CD14-positive monocyte (primary cell): Measurements from ENCODE around the gene GLTPD2. TPM values are rescaled to one million over a fixed set of nuclear protein-coding genes. Genes with fewer than 3 reads are reported as not detected.

ENCODE experiments used
- DNase-seq, 3 donors: peaks; one replicate each; pipeline ENCODE4 v3.0.0-alpha.2; 2011 to 2022
- H2AFZ ChIP-seq: 2 replicates; pipeline ENCODE4 v1.6.0; 2012; ENCODE audit warnings: mild to moderate bottlenecking, low read depth, low read length, inconsistent platforms; ENCODE audit not compliant: insufficient read depth, poor library complexity, severe bottlenecking
- H3K27ac ChIP-seq, 2 donors: 1 replicate in 1 of 2; 2 replicates in 1 of 2; pipeline ENCODE4 v1.5.1; 2012 to 2013; ENCODE audit warnings: low read length in 2 of 2, control low read depth in 1 of 2, inconsistent platforms in 1 of 2, low read depth in 1 of 2, mild to moderate bottlenecking in 1 of 2
- H3K27me3 ChIP-seq, 2 donors: one replicate each; pipeline versions ENCODE4 v1.6.0 to v1.6.1; 2011 to 2013; ENCODE audit warnings: low read length in 2 of 2; ENCODE audit not compliant: control insufficient read depth in 2 of 2, insufficient read depth in 2 of 2
- H3K36me3 ChIP-seq, 2 donors: replicated peaks in 1 of 2; 1 replicate in 1 of 2; 2 replicates in 1 of 2; pipeline versions ENCODE4 v1.5.1 to v1.6.1; 2012 to 2013; ENCODE audit warnings: low read length in 2 of 2, control low read depth in 1 of 2, inconsistent platforms in 1 of 2, mild to moderate bottlenecking in 1 of 2; ENCODE audit not compliant: insufficient read depth in 2 of 2, control insufficient read depth in 1 of 2
- H3K4me1 ChIP-seq, 2 donors: 1 replicate in 1 of 2; 2 replicates in 1 of 2; pipeline versions ENCODE4 v1.5.1 to v1.6.1; 2012 to 2013; ENCODE audit warnings: low read length in 2 of 2, control low read depth in 1 of 2, inconsistent platforms in 1 of 2, mild to moderate bottlenecking in 1 of 2, moderate library complexity in 1 of 2; ENCODE audit not compliant: insufficient read depth in 2 of 2, control insufficient read depth in 1 of 2
- H3K4me2 ChIP-seq: replicated peaks from 2 replicates; pipeline ENCODE3; 2012; ENCODE audit warnings: low read length, moderate library complexity, mild to moderate bottlenecking; ENCODE audit not compliant: poor library complexity, severe bottlenecking; ENCODE audit errors: extremely low read depth
- H3K4me3 ChIP-seq, 3 experiments: fragments of 200-600 bp in 1 of 3; sonication (generic) in 1 of 3; replicated peaks in 1 of 3; 1 replicate in 2 of 3; 2 replicates in 1 of 3; pipeline ENCODE4 v1.5.1; 2011 to 2013; ENCODE audit warnings: low read length in 3 of 3, mild to moderate bottlenecking in 3 of 3, control low read depth in 2 of 3, low read depth in 2 of 3, inconsistent platforms in 1 of 3, moderate library complexity in 1 of 3
- H3K79me2 ChIP-seq: 2 replicates; pipeline ENCODE4 v1.6.0; 2012; ENCODE audit warnings: mild to moderate bottlenecking, control low read depth, inconsistent platforms, low read length, moderate library complexity; ENCODE audit not compliant: insufficient read depth
- H3K9ac ChIP-seq: 2 replicates; pipeline ENCODE4 v1.6.0; 2017; ENCODE audit warnings: low read length, mild to moderate bottlenecking; ENCODE audit not compliant: insufficient read depth, poor library complexity, severe bottlenecking
- H3K9me3 ChIP-seq, 2 donors: replicated peaks in 1 of 2; 1 replicate in 1 of 2; 2 replicates in 1 of 2; pipeline versions ENCODE4 v1.5.1 to v1.6.1; 2012 to 2013; ENCODE audit warnings: low read length in 2 of 2, control low read depth in 1 of 2; ENCODE audit not compliant: control insufficient read depth in 1 of 2, insufficient read depth in 1 of 2
- H4K20me1 ChIP-seq: 2 replicates; pipeline ENCODE4 v1.6.0; 2012; ENCODE audit warnings: mild to moderate bottlenecking, low read length, control low read depth, moderate library complexity; ENCODE audit not compliant: insufficient read depth
- H3K27ac Mint-ChIP-seq, 7 donors: one replicate each; pipeline ENCODE4 v1.8.0; 2020; ENCODE audit warnings: mild to moderate bottlenecking in 7 of 7, mixed read lengths in 7 of 7, moderate library complexity in 6 of 7, inconsistent platforms in 2 of 7
- H3K27me3 Mint-ChIP-seq, 3 donors: one replicate each; pipeline ENCODE4 v1.8.0; 2021 to 2022; ENCODE audit warnings: low read depth in 3 of 3, mild to moderate bottlenecking in 3 of 3, mixed read lengths in 3 of 3, moderate library complexity in 3 of 3, inconsistent platforms in 1 of 3
- H3K36me3 Mint-ChIP-seq, 2 donors: one replicate each; pipeline ENCODE4 v1.8.0; 2020; ENCODE audit warnings: mixed read lengths in 2 of 2, inconsistent platforms in 1 of 2, mild to moderate bottlenecking in 1 of 2
- H3K4me1 Mint-ChIP-seq: one replicate; pipeline ENCODE4 v1.8.0; 2020; ENCODE audit warnings: mild to moderate bottlenecking, mixed read lengths
- H3K4me3 Mint-ChIP-seq, 2 donors: one replicate each; pipeline ENCODE4 v1.8.0; 2020; ENCODE audit warnings: mild to moderate bottlenecking in 2 of 2, mixed read lengths in 2 of 2, moderate library complexity in 1 of 2
- H3K9me3 Mint-ChIP-seq, 7 donors: one replicate each; pipeline ENCODE4 v1.8.0; 2020 to 2022; ENCODE audit warnings: mixed read lengths in 7 of 7, mild to moderate bottlenecking in 6 of 7, moderate library complexity in 6 of 7, inconsistent platforms in 2 of 7
- CTCF ChIP-seq: fragments of 200-600 bp; IDR thresholded peaks from one replicate; pipeline ENCODE4 v1.8.0; 2022; ENCODE audit warnings: antibody characterized with exemption, mild to moderate bottlenecking
- WGBS: methylation state at CpG from one replicate; pipeline ENCODE4 v1.1.5; 2013; ENCODE audit warnings: missing lambda C conversion rate; ENCODE audit not compliant: insufficient coverage; 5-methylcytosine and 5-hydroxymethylcytosine counted together
- intact Hi-C, 2 donors: fragments of 100-400 bp; cut with micrococcal nuclease; formaldehyde crosslinking; loops; one replicate each; pipeline versions ENCODE4 v1.15.0 to v1.15.1; 2023
- polyA plus RNA-seq, 3 donors: library from polyadenylated mRNA; depleted of rRNA in 1 of 3; unstranded in 2 of 3; stranded (reverse) in 1 of 3; fragments of 300-500 nt in 2 of 3; fragments of >200 nt in 1 of 3; fragmentation: Illumina TruSeq in 2 of 3; gene quantifications; 1 replicate in 2 of 3; 2 replicates in 1 of 3; pipeline ENCODE4 v1.2.3, GENCODE V29; 2012 to 2021

The GLTPD2 gene
- polyA plus RNA-seq, 3 donors: 0.27 to 2.1 (median 1.5) TPM

- WGBS: 87% methylated on average over 7 of the region's 9 CpGs
- Mint-ChIP-seq H3K9me3 (peaks cover 0 to 5% (median 2%) of the 10 kb centered on the region in 7 donors), H3K36me3 (peaks cover 0 to 5% of the 10 kb centered on the region in 2 donors), H3K4me3 (no peak overlapping the region), H3K27me3 (peaks cover 32 to 60% (median 58%) of the 10 kb centered on the region in 3 donors), H3K4me1 (peaks cover 3% of the 10 kb centered on the region), H3K27ac (no peak overlapping the region)
- H3K4me3 ChIP-seq: no peak overlapping the region
- H3K27me3 ChIP-seq: peaks cover 2 to 23% of the 10 kb centered on the region in 2 donors
- H3K79me2 ChIP-seq: no peaks in the 10 kb centered on the region
- H3K27ac ChIP-seq: no peak overlapping the region
- intact Hi-C loops: loop anchor here in 1 of 2 donors (1.0 to 5.0 kb wide), 2 partner anchors 22 to 36 kb away; no protein-coding TSS in a partner anchor
- H3K36me3 ChIP-seq: no peaks in the 10 kb centered on the region
- no peak overlapping the region for H3K4me2 ChIP-seq
- no peak for TF ChIP-seq CTCF
- H3K4me1 ChIP-seq: no peaks in the 10 kb centered on the region
- no peak overlapping the region for H3K9ac ChIP-seq
- H3K9me3 ChIP-seq: peaks cover 2 to 3% of the 10 kb centered on the region in 2 donors
- no peak for DNase-seq
- H2AFZ ChIP-seq: no peak overlapping the region
- no peaks in the 10 kb centered on the region for H4K20me1 ChIP-seq
Observed at GRCh38 chr17:4777969-4778760, 10.6 kb upstream of the GLTPD2 start.

- H3K4me2 ChIP-seq: no peak overlapping the region
- WGBS: 93% methylated on average over 10 of the region's 11 CpGs
- Mint-ChIP-seq H3K9me3 (peaks cover 2 to 13% (median 3%) of the 10 kb centered on the region in 7 donors), H3K4me3 (peak overlapping the region in 1 of 2 donors; percentile 36), H3K27ac (no peak overlapping the region), H3K4me1 (peaks cover 10% of the 10 kb centered on the region), H3K27me3 (peaks cover 51 to 72% (median 68%) of the 10 kb centered on the region in 3 donors), H3K36me3 (peaks cover 0 to 8% of the 10 kb centered on the region in 2 donors)
- no peak for TF ChIP-seq CTCF
- peaks cover 21 to 46% of the 10 kb centered on the region in 2 donors for H3K27me3 ChIP-seq
- intact Hi-C loops: no loop called here
- DNase-seq: no peak
- no peaks in the 10 kb centered on the region for H3K36me3 ChIP-seq
- no peak overlapping the region for H3K4me3 ChIP-seq
- H4K20me1 ChIP-seq: no peaks in the 10 kb centered on the region
- H3K9ac ChIP-seq: no peak overlapping the region
- H3K9me3 ChIP-seq: peaks cover 2 to 4% of the 10 kb centered on the region in 2 donors
- H3K4me1 ChIP-seq: peaks cover 4 to 5% of the 10 kb centered on the region in 2 donors
- no peaks in the 10 kb centered on the region for H3K79me2 ChIP-seq
- H2AFZ ChIP-seq: no peak overlapping the region
- no peak overlapping the region for H3K27ac ChIP-seq
Observed at GRCh38 chr17:4780325-4780955, 8.3 kb upstream of the GLTPD2 start.
